DND-41 (cell line): ENCODE results near the gene KRCC1.
A peak's percentile ranks its signal among the peaks of the same experiment; 100 is the strongest.

Experiments
- ATAC-seq: fragments of 200-7000 bp; cut with Tn5 transposase; 3 replicates; pipeline ENCODE4 v1.9.1; 2021; ENCODE audit warnings: low read depth; ENCODE audit not compliant: insufficient read depth
- DNase-seq: peaks from one replicate; pipeline ENCODE4 v3.0.0-alpha.2; 2020
- H2AFZ ChIP-seq: 2 replicates; pipeline ENCODE4 v1.6.0; 2012; ENCODE audit warnings: low read depth, low read length
- H3K27ac ChIP-seq: 2 replicates; pipeline ENCODE4 v1.5.1; 2012; ENCODE audit warnings: low read length, inconsistent platforms
- H3K27me3 ChIP-seq: fragments of 200-600 bp; sonication (generic); 2 replicates; pipeline ENCODE4 v1.6.0; 2012; ENCODE audit warnings: low read length, mild to moderate bottlenecking, inconsistent platforms; ENCODE audit not compliant: insufficient read depth, poor library complexity
- H3K36me3 ChIP-seq: 2 replicates; pipeline ENCODE4 v1.5.1; 2012; ENCODE audit warnings: low read length, inconsistent platforms; ENCODE audit not compliant: insufficient read depth
- H3K4me1 ChIP-seq: 2 replicates; pipeline ENCODE4 v1.5.1; 2012; ENCODE audit warnings: mild to moderate bottlenecking, low read length; ENCODE audit not compliant: insufficient read depth
- H3K4me2 ChIP-seq: 2 replicates; pipeline ENCODE4 v1.6.0; 2012; ENCODE audit warnings: mild to moderate bottlenecking, moderate library complexity, low read length, inconsistent platforms; ENCODE audit not compliant: insufficient read depth
- H3K4me3 ChIP-seq, 2 experiments: fragments of 200-600 bp in 1 of 2; shearing (Covaris generic) in 1 of 2; 2 replicates each; pipeline ENCODE4 v1.5.1; 2012 to 2016; ENCODE audit warnings: inconsistent platforms in 2 of 2, low read length in 2 of 2, mild to moderate bottlenecking in 2 of 2, low read depth in 1 of 2, moderate library complexity in 1 of 2
- H3K79me2 ChIP-seq: 2 replicates; pipeline ENCODE4 v1.6.0; 2012; ENCODE audit warnings: low read length, inconsistent platforms; ENCODE audit not compliant: insufficient read depth
- H3K9ac ChIP-seq: 2 replicates; pipeline ENCODE4 v1.6.0; 2012; ENCODE audit warnings: low read depth, mild to moderate bottlenecking, inconsistent platforms, low read length, moderate library complexity
- H3K9me3 ChIP-seq: 2 replicates; pipeline ENCODE4 v1.5.1; 2012; ENCODE audit warnings: low read length, moderate library complexity, mild to moderate bottlenecking, inconsistent platforms; ENCODE audit not compliant: insufficient read depth, severe bottlenecking
- H4K20me1 ChIP-seq: 2 replicates; pipeline ENCODE4 v1.6.0; 2012; ENCODE audit warnings: low read length; ENCODE audit not compliant: insufficient read depth
- CTCF ChIP-seq: IDR thresholded peaks from 2 replicates; pipeline ENCODE4 v1.5.1; 2012; ENCODE audit warnings: borderline replicate concordance, low read length, moderate library complexity, mild to moderate bottlenecking; ENCODE audit not compliant: poor library complexity, severe bottlenecking; ENCODE audit errors: extremely low read depth
- EZH2 ChIP-seq: IDR thresholded peaks from 3 replicates; pipeline ENCODE4 v1.6.1; 2012; ENCODE audit warnings: borderline replicate concordance, low read depth, mild to moderate bottlenecking, moderate library complexity, low read length, inconsistent platforms; ENCODE audit not compliant: severe bottlenecking

The KRCC1 gene

DNA sequence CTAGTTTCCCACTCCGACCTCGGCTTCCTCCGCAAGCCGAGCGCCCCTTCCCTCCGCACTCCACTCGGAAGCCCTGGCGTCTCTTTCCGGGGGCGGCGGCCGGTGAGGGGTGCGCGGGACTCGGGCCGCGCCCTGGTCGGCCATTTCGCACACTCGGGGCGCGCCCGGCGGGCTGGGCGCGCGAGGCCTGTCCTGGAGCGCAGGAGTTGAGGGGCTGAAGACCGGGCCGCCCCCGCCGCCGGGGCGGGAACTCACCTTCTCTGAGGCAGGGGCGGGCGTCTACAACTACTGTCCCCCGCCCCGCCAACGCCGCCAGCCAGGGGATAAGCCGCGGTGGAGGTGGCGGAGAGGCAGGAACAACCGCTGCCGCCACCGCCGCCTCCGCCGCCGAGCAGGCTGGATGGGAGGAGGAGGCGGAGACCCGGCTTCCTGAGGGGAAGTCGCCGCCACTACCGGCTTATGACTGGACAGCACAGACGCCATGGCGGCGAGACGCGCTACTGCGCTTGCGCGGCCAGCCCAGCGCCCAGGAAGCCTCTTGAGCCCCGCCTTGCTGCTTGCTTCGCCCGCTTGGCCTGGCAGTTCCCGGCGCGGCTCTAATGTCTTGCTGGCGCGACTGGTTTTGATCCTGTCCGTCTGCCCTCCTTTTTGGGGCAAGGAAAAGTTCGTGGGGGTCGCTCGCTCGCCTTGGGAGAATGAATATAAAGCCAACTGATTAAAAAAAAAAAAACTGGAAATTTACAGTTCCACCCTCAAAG, at the start of gene KRCC1:
TSS of gene KRCC1 (minus strand) at position 413 of the 758 bp plus-strand sequence. CDS start 27,220 bp downstream, outside the sequence.
- TF ChIP-seq CTCF (no peak), EZH2 (no peak)
- peak; percentile 94 for ATAC-seq
- H3K27ac ChIP-seq = peak within 1 kb of the TSS; percentile 85
- peak within 1 kb of the TSS; percentile 99 for H3K9ac ChIP-seq
- peaks cover 11% of the 10 kb centered on the region for H3K36me3 ChIP-seq
- peak; percentile 96 for DNase-seq
- peak within 1 kb of the TSS; percentile 70 for H2AFZ ChIP-seq
- H3K4me3 ChIP-seq = peak within 1 kb of the TSS; percentile 79 to 95
- H3K27me3 ChIP-seq = no peaks in the 10 kb centered on the region
- 0 out of 2 replicates have a peak, but pooled peaks cover 4% of the 10 kb centered on the region for H4K20me1 ChIP-seq
- H3K4me2 ChIP-seq = peak within 1 kb of the TSS; percentile 84
- peaks cover 31% of the 10 kb centered on the region for H3K4me1 ChIP-seq
- H3K9me3 ChIP-seq = no peaks in the 10 kb centered on the region
- H3K79me2 ChIP-seq = peaks cover 32% of the 10 kb centered on the region

DNA sequence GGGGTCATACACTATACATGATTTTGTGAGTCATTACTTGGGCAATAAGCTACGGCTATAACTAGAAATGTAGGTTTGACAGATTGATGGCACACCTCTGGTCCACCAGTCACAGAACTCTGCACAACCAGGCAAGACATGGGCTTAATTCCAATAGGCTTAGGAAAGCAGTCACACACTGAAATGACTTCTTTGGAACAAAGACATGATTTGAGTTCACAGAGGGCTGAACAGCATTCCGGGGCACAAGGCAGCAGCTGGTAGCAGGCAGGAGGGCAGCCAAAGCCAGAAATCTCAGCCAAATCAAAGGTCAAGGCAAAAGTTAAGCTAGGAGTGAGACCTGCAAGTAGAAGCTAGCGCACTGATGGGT, 44.9 kb upstream of the KRCC1 start:
- H3K4me2 ChIP-seq = no peak overlapping the region
- no peak for TF ChIP-seq CTCF
- TF ChIP-seq EZH2 = no peak
- ATAC-seq = no peak
- H3K9me3 ChIP-seq = no peaks in the 10 kb centered on the region
- DNase-seq = no peak
- H4K20me1 ChIP-seq = no peaks in the 10 kb centered on the region
- H3K27me3 ChIP-seq = peaks cover 4% of the 10 kb centered on the region
- no peak overlapping the region for H3K4me3 ChIP-seq
- no peaks in the 10 kb centered on the region for H3K79me2 ChIP-seq
- no peak overlapping the region for H3K9ac ChIP-seq
- no peak overlapping the region for H3K27ac ChIP-seq
- no peaks in the 10 kb centered on the region for H3K36me3 ChIP-seq
- H2AFZ ChIP-seq = no peak overlapping the region
- H3K4me1 ChIP-seq = no peaks in the 10 kb centered on the region

DNA sequence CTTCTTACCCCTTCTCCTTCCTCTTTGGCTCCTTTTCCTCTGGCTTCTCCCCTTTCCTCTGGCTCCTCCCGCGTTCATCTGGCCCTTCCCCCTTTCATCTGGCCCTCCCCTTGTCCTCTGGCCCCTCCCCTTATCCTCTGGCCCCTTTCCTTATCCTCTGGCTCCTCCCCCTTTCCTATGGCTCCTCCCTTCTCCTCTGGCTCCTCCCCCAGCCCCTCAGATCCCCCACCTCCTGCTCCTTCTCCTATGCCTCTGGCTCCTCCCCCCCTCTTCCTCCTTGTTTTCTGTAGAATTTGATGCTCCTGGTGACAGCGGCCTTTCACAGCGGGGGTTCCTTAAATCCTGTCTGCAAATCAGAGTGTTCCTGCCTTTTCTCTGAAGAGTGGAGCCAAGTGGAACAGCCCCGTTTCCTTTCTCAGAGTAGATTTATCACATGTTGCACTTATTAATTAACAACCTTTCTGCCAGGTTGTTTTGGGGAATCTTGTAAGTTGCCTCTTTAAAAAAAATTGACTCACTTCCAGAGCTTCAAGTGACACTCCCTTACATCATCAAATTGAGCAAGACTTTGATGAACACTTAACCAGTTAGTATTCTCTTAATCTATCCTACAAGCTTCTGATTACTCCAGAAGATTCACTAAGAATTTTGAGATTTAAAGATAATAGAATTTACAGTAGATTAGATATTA, 44.4 kb upstream of the KRCC1 start:
- Histone ChIP-seq H4K20me1 (no peaks in the 10 kb centered on the region), H3K9me3 (no peaks in the 10 kb centered on the region), H3K27me3 (peaks cover 4% of the 10 kb centered on the region), H3K4me3 (no peak overlapping the region), H3K4me1 (no peaks in the 10 kb centered on the region), H3K4me2 (no peak overlapping the region), H3K79me2 (no peaks in the 10 kb centered on the region), H3K36me3 (no peaks in the 10 kb centered on the region), H2AFZ (no peak overlapping the region), H3K9ac (no peak overlapping the region), H3K27ac (no peak overlapping the region)
- ATAC-seq (no peak), DNase-seq (peak; percentile 14)
- no peak for TF ChIP-seq CTCF
- TF ChIP-seq EZH2 = no peak
